Uterus (tissue), 4 donors: ENCODE data around the gene LCTL. TPM values are rescaled to one million over a fixed set of nuclear protein-coding genes. Genes with fewer than 3 reads are reported as not detected.

Experiments used
- DNase-seq, 2 donors: peaks; one replicate each; pipeline ENCODE4 v3.0.0-alpha.2; 2019 to 2020
- H3K27ac ChIP-seq, 2 donors: fragments of 200-600 bp; sonication (generic); 1 replicate in 1 of 2; 2 replicates in 1 of 2; pipeline ENCODE4 v1.5.1; 2016 to 2018
- H3K27me3 ChIP-seq, 2 donors: fragments of 200-600 bp; sonication (generic); one replicate each; pipeline ENCODE4 v1.5.1; 2018 to 2019; ENCODE audit warnings: control low read depth in 1 of 2
- H3K36me3 ChIP-seq, 2 donors: fragments of 200-600 bp; sonication (generic); one replicate each; pipeline ENCODE4 v1.5.1; 2019; ENCODE audit warnings: control low read depth in 1 of 2
- H3K4me1 ChIP-seq, 2 donors: fragments of 200-600 bp; sonication (generic); one replicate each; pipeline ENCODE4 v1.5.1; 2018 to 2019; ENCODE audit warnings: control low read depth in 1 of 2
- H3K4me3 ChIP-seq, 2 donors: fragments of 200-600 bp; sonication (generic); 1 replicate in 1 of 2; 2 replicates in 1 of 2; pipeline ENCODE4 v1.5.1; 2018 to 2019; ENCODE audit warnings: mild to moderate bottlenecking in 1 of 2
- H3K9me3 ChIP-seq, 2 donors: fragments of 200-600 bp; sonication (generic); one replicate each; pipeline ENCODE4 v1.5.1; 2019; ENCODE audit warnings: control low read depth in 1 of 2
- CTCF ChIP-seq, 4 experiments: fragments of 200-600 bp in 2 of 4; fragments of 450-650 bp in 2 of 4; sonication (generic) in 2 of 4; IDR thresholded peaks; one replicate each; pipeline ENCODE4 v1.5.1; 2016 to 2019; ENCODE audit warnings: antibody characterized with exemption in 4 of 4, mild to moderate bottlenecking in 2 of 4, moderate library complexity in 1 of 4
- POLR2A ChIP-seq, 2 donors: fragments of 450-650 bp; IDR thresholded peaks; one replicate each; pipeline ENCODE4 v1.6.1; 2016; ENCODE audit warnings: antibody characterized with exemption in 2 of 2, mild to moderate bottlenecking in 1 of 2, moderate library complexity in 1 of 2
- intact Hi-C: fragments of 100-400 bp; cut with DNase I; formaldehyde crosslinking; loops from one replicate; pipeline ENCODE4 v1.15.1; 2023; ENCODE audit warnings: low total_unique reads
- total RNA-seq, 4 donors: library from RNA; depleted of rRNA in 3 of 4; stranded (reverse); fragments of >200 nt in 3 of 4; gene quantifications; one replicate each; pipeline versions ENCODE4 v1.1.0 to v1.2.4, GENCODE V29; 2014 to 2023
- donor health status: DM: yes; HTN: yes; CAD: no.

LCTL gene
- total RNA-seq, 4 donors from 2014 or later = not detected

GRCh38 chr15:66595332-66595731, 29.5 kb upstream of the LCTL start:
- no peaks in the 10 kb centered on the region for H3K27me3 ChIP-seq
- H3K27ac ChIP-seq = no peak overlapping the region
- TF ChIP-seq POLR2A (IDR thresholded peaks at IDR 0.05) = no peak
- no peak for TF ChIP-seq CTCF (IDR thresholded peaks at IDR 0.05)
- no peaks in the 10 kb centered on the region for H3K9me3 ChIP-seq
- no peak overlapping the region for H3K4me3 ChIP-seq
- H3K36me3 ChIP-seq = no peaks in the 10 kb centered on the region
- no peak for DNase-seq
- H3K4me1 ChIP-seq = no peaks in the 10 kb centered on the region
- intact Hi-C loops = no loop called here

GRCh38 chr15:66594836-66595235, 29.0 kb upstream of the LCTL start:
- Histone ChIP-seq H3K9me3 (no peaks in the 10 kb centered on the region), H3K4me3 (no peak overlapping the region), H3K27me3 (no peaks in the 10 kb centered on the region), H3K4me1 (no peaks in the 10 kb centered on the region), H3K27ac (no peak overlapping the region), H3K36me3 (no peaks in the 10 kb centered on the region)
- intact Hi-C loops = no loop called here
- TF ChIP-seq POLR2A (IDR thresholded peaks at IDR 0.05) (no peak), CTCF (IDR thresholded peaks at IDR 0.05) (no peak)
- DNase-seq = no peak

- intact Hi-C loops = no loop called here
Measured at GRCh38 chr15:66594344-66594743, 28.5 kb upstream of the LCTL start.

GRCh38 chr15:66593219-66593780, 27.5 kb upstream of the LCTL start:
- Histone ChIP-seq H3K4me1 (no peaks in the 10 kb centered on the region), H3K9me3 (no peaks in the 10 kb centered on the region), H3K4me3 (no peak overlapping the region), H3K27ac (no peak overlapping the region), H3K27me3 (no peaks in the 10 kb centered on the region), H3K36me3 (no peaks in the 10 kb centered on the region)
- DNase-seq = no peak
- intact Hi-C loops = no loop called here
- TF ChIP-seq POLR2A (IDR thresholded peaks at IDR 0.05) (no peak), CTCF (IDR thresholded peaks at IDR 0.05) (no peak)

More at GRCh38 chr15:66594344-66594743, 28.5 kb upstream of the LCTL start:
- Histone ChIP-seq H3K9me3 (no peaks in the 10 kb centered on the region), H3K4me3 (no peak overlapping the region), H3K27ac (no peak overlapping the region), H3K27me3 (no peaks in the 10 kb centered on the region), H3K36me3 (no peaks in the 10 kb centered on the region), H3K4me1 (no peaks in the 10 kb centered on the region)
- DNase-seq = no peak
- no peak for TF ChIP-seq POLR2A (IDR thresholded peaks at IDR 0.05)
- no peak for TF ChIP-seq CTCF (IDR thresholded peaks at IDR 0.05)

GRCh38 chr15:66592505-66593218, 26.9 kb upstream of the LCTL start:
- Histone ChIP-seq H3K27me3 (no peaks in the 10 kb centered on the region), H3K4me3 (no peak overlapping the region), H3K9me3 (no peaks in the 10 kb centered on the region), H3K36me3 (no peaks in the 10 kb centered on the region), H3K4me1 (no peaks in the 10 kb centered on the region), H3K27ac (no peak overlapping the region)
- no peak for DNase-seq
- intact Hi-C loops = no loop called here
- TF ChIP-seq CTCF (IDR thresholded peaks at IDR 0.05) (no peak), POLR2A (IDR thresholded peaks at IDR 0.05) (no peak)
